IMR-90 (cell line): ENCODE measurements around the gene GH1.

ENCODE experiments used
- BHLHE40 ChIP-seq: fragments of 150-350 bp; IDR thresholded peaks from 2 replicates; pipeline ENCODE4 v1.6.1; 2016; ENCODE audit warnings: mild to moderate bottlenecking, low read depth, low read length
- CEBPB ChIP-seq: IDR thresholded peaks from 2 replicates; pipeline ENCODE4 v1.6.1; 2012; ENCODE audit warnings: low read depth, low read length, improper control_type of control experiment
- FOS ChIP-seq: fragments of 150-350 bp; IDR thresholded peaks from 2 replicates; pipeline ENCODE4 v1.6.1; 2016; ENCODE audit warnings: low read depth, low read length
- MAZ ChIP-seq: IDR thresholded peaks from 2 replicates; pipeline ENCODE4 v1.6.1; 2012; ENCODE audit warnings: low read depth, mild to moderate bottlenecking, low read length, improper control_type of control experiment, moderate library complexity, borderline replicate concordance
- MXI1 ChIP-seq: IDR thresholded peaks from 2 replicates; pipeline ENCODE4 v1.6.1; 2012; ENCODE audit warnings: low read depth, mild to moderate bottlenecking, low read length, moderate library complexity, borderline replicate concordance
- POLR2A ChIP-seq: IDR thresholded peaks from 2 replicates; pipeline ENCODE4 v1.6.1; 2012; ENCODE audit warnings: mild to moderate bottlenecking, low read depth, low read length
- RAD21 ChIP-seq: IDR thresholded peaks from 2 replicates; pipeline ENCODE4 v1.6.1; 2012; ENCODE audit warnings: low read length, improper control_type of control experiment
- RCOR1 ChIP-seq: IDR thresholded peaks from 2 replicates; pipeline ENCODE4 v1.6.1; 2012; ENCODE audit warnings: mild to moderate bottlenecking, low read length, improper control_type of control experiment; ENCODE audit not compliant: insufficient replicate concordance
- RFX5 ChIP-seq: IDR thresholded peaks from 2 replicates; pipeline ENCODE4 v1.8.0; 2012; ENCODE audit warnings: low read depth, mild to moderate bottlenecking, low read length, moderate library complexity
- SMC3 ChIP-seq: fragments of 150-350 bp; IDR thresholded peaks from 2 replicates; pipeline ENCODE4 v1.6.1; 2016; ENCODE audit warnings: low read depth, mild to moderate bottlenecking, antibody characterized with exemption, low read length, moderate library complexity
- TF ChIP-seq, protein P1 (sequence below): conservative IDR thresholded peaks from 2 replicates; pipeline ENCODE4 v1.5.1; 2012; ENCODE audit warnings: mild to moderate bottlenecking, low read depth, low read length, improper control_type of control experiment

DNA sequence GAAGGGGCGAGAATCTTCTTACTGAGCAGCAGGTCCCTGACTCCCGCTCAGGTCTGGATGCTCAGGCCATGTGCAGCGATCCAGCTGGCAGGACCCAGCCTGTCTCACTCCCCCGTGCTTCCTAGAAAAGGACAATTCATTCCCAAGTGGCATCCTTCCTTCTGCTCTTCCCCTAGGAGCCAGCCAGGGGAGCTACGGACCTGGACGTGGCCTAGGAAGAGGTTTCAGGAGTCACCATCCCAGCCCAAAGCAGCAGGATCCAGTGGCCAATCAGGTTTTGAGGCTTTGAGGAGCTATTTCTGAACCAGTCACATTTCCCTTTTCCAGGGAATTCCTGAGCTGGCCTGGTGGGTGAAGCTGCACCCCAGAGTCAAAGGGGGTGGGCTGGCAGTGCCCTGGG lies 21.2 kb upstream of the GH1 start:
- no peak for TF ChIP-seq BHLHE40
- TF ChIP-seq, protein P1, sequence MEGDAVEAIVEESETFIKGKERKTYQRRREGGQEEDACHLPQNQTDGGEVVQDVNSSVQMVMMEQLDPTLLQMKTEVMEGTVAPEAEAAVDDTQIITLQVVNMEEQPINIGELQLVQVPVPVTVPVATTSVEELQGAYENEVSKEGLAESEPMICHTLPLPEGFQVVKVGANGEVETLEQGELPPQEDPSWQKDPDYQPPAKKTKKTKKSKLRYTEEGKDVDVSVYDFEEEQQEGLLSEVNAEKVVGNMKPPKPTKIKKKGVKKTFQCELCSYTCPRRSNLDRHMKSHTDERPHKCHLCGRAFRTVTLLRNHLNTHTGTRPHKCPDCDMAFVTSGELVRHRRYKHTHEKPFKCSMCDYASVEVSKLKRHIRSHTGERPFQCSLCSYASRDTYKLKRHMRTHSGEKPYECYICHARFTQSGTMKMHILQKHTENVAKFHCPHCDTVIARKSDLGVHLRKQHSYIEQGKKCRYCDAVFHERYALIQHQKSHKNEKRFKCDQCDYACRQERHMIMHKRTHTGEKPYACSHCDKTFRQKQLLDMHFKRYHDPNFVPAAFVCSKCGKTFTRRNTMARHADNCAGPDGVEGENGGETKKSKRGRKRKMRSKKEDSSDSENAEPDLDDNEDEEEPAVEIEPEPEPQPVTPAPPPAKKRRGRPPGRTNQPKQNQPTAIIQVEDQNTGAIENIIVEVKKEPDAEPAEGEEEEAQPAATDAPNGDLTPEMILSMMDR, result no peak
- no peak for TF ChIP-seq POLR2A
- TF ChIP-seq CEBPB, result no peak
- TF ChIP-seq MAZ, result no peak
- no peak for TF ChIP-seq RAD21
- no peak for TF ChIP-seq RFX5
- TF ChIP-seq RCOR1, result no peak
- no peak for TF ChIP-seq MXI1
- no peak for TF ChIP-seq SMC3
- no peak for TF ChIP-seq FOS
